OCI-LY1 (cell line): Measurements from ENCODE around the gene METTL27.

ENCODE experiments used
- H2AFZ ChIP-seq: fragments of 200-600 bp; sonication (generic), shearing (Covaris generic); 2 replicates; pipeline ENCODE4 v1.6.0; 2014; ENCODE audit warnings: antibody characterized with exemption, mild to moderate bottlenecking, low read length
- H3F3A ChIP-seq: fragments of 200-600 bp; sonication (generic), shearing (Covaris generic); 2 replicates; pipeline ENCODE4 v1.6.0; 2014; ENCODE audit warnings: mild to moderate bottlenecking, antibody characterized with exemption, low read length, moderate library complexity; ENCODE audit not compliant: insufficient read depth
- H3K27ac ChIP-seq: fragments of 200-600 bp; sonication (generic); 2 replicates; pipeline ENCODE4 v1.5.1; 2014; ENCODE audit warnings: low read length, mixed run types, mild to moderate bottlenecking, low read depth; ENCODE audit not compliant: poor library complexity, severe bottlenecking
- H3K27me3 ChIP-seq: fragments of 200-600 bp; sonication (generic); 2 replicates; pipeline ENCODE4 v1.6.0; 2014; ENCODE audit warnings: antibody characterized with exemption, mild to moderate bottlenecking, low read length, moderate library complexity; ENCODE audit not compliant: insufficient read depth
- H3K36me3 ChIP-seq: fragments of 200-600 bp; sonication (generic); 2 replicates; pipeline ENCODE4 v1.6.1; 2014; ENCODE audit warnings: mild to moderate bottlenecking, antibody characterized with exemption, low read length, moderate library complexity, mixed read lengths; ENCODE audit not compliant: insufficient read depth
- H3K4me1 ChIP-seq: fragments of 200-600 bp; sonication (generic); 2 replicates; pipeline ENCODE4 v1.5.1; 2014; ENCODE audit warnings: mild to moderate bottlenecking, low read length, moderate library complexity; ENCODE audit not compliant: insufficient read depth, severe bottlenecking
- H3K4me2 ChIP-seq: fragments of 200-600 bp; sonication (generic), shearing (Covaris generic); 2 replicates; pipeline ENCODE4 v1.6.1; 2014; ENCODE audit warnings: low read length
- H3K4me3 ChIP-seq: fragments of 200-600 bp; sonication (generic); 2 replicates; pipeline ENCODE4 v1.5.1; 2014; ENCODE audit warnings: low read length, low read depth, mild to moderate bottlenecking, mixed read lengths; ENCODE audit not compliant: poor library complexity, severe bottlenecking
- H3K79me2 ChIP-seq: fragments of 200-600 bp; shearing (Covaris generic); 2 replicates; pipeline ENCODE4 v1.6.1; 2016; ENCODE audit warnings: mixed run types, low read length, mixed read lengths; ENCODE audit not compliant: insufficient read depth
- H3K9ac ChIP-seq: fragments of 200-600 bp; sonication (generic), shearing (Covaris generic); 2 replicates; pipeline ENCODE4 v1.6.1; 2014; ENCODE audit warnings: mild to moderate bottlenecking, low read length, mixed read lengths
- H3K9me2 ChIP-seq: fragments of 200-600 bp; sonication (generic), shearing (Covaris generic); 2 replicates; pipeline ENCODE4 v1.6.1; 2014; ENCODE audit warnings: low read depth, mild to moderate bottlenecking, low read length, mixed read lengths
- H3K9me3 ChIP-seq: fragments of 200-600 bp; shearing (Covaris generic); 2 replicates; pipeline ENCODE4 v1.6.1; 2014; ENCODE audit warnings: low read length, mixed read lengths
- H4K20me1 ChIP-seq: fragments of 200-600 bp; sonication (generic), shearing (Covaris generic); 2 replicates; pipeline ENCODE4 v1.6.0; 2016; ENCODE audit warnings: mild to moderate bottlenecking, low read length; ENCODE audit not compliant: insufficient read depth
- EZH2 ChIP-seq: fragments of 200-600 bp; sonication (generic), shearing (Covaris generic); IDR thresholded peaks from 2 replicates; pipeline ENCODE4 v1.8.0; 2017; ENCODE audit warnings: borderline replicate concordance, mixed run types, mild to moderate bottlenecking, antibody characterized with exemption, low read length, moderate library complexity, mixed read lengths
- TF ChIP-seq, protein P1 (sequence below): fragments of 200-600 bp; sonication (generic), shearing (Covaris generic); IDR thresholded peaks from 2 replicates; pipeline ENCODE4 v1.5.1; 2017; ENCODE audit warnings: mild to moderate bottlenecking, antibody characterized with exemption, low read length, moderate library complexity, mixed read lengths

The METTL27 gene

GRCh38 chr7:73817121-73817520 is 25.2 kb downstream of the METTL27 start:
- Histone ChIP-seq H3K36me3 (no peaks in the 10 kb centered on the region), H3F3A (no peaks in the 10 kb centered on the region), H2AFZ (no peak overlapping the region), H3K9me2 (no peaks in the 10 kb centered on the region), H3K9me3 (peaks cover 3% of the 10 kb centered on the region; the same call in 1 of the 2 replicates), H3K27ac (no peak overlapping the region), H3K9ac (no peak overlapping the region), H3K4me3 (no peak overlapping the region), H3K4me1 (no peaks in the 10 kb centered on the region), H3K4me2 (no peak overlapping the region), H3K79me2 (no peaks in the 10 kb centered on the region), H3K27me3 (peaks cover 7% of the 10 kb centered on the region; the same call in 1 of the 2 replicates), H4K20me1 (no peaks in the 10 kb centered on the region)
- no peak for TF ChIP-seq EZH2
- TF ChIP-seq, protein P1, sequence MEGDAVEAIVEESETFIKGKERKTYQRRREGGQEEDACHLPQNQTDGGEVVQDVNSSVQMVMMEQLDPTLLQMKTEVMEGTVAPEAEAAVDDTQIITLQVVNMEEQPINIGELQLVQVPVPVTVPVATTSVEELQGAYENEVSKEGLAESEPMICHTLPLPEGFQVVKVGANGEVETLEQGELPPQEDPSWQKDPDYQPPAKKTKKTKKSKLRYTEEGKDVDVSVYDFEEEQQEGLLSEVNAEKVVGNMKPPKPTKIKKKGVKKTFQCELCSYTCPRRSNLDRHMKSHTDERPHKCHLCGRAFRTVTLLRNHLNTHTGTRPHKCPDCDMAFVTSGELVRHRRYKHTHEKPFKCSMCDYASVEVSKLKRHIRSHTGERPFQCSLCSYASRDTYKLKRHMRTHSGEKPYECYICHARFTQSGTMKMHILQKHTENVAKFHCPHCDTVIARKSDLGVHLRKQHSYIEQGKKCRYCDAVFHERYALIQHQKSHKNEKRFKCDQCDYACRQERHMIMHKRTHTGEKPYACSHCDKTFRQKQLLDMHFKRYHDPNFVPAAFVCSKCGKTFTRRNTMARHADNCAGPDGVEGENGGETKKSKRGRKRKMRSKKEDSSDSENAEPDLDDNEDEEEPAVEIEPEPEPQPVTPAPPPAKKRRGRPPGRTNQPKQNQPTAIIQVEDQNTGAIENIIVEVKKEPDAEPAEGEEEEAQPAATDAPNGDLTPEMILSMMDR = no peak

- no peak overlapping the region for H3K9ac ChIP-seq
- H4K20me1 ChIP-seq = no peaks in the 10 kb centered on the region
- no peaks in the 10 kb centered on the region for H3K36me3 ChIP-seq
- no peaks in the 10 kb centered on the region for H3F3A ChIP-seq
- peaks cover 3% of the 10 kb centered on the region; the same call in 1 of the 2 replicates for H3K9me3 ChIP-seq
- no peak overlapping the region for H3K27ac ChIP-seq
- H3K4me2 ChIP-seq = no peak overlapping the region
- H3K79me2 ChIP-seq = no peaks in the 10 kb centered on the region
- no peaks in the 10 kb centered on the region for H3K4me1 ChIP-seq
- TF ChIP-seq, protein P1 = no peak
- no peak for TF ChIP-seq EZH2
- no peak overlapping the region for H2AFZ ChIP-seq
- peaks cover 3% of the 10 kb centered on the region; the same call in 1 of the 2 replicates for H3K27me3 ChIP-seq
- H3K9me2 ChIP-seq = no peaks in the 10 kb centered on the region
- no peak overlapping the region for H3K4me3 ChIP-seq
Measured at GRCh38 chr7:73815436-73815835, 26.9 kb downstream of the METTL27 start.

DNA sequence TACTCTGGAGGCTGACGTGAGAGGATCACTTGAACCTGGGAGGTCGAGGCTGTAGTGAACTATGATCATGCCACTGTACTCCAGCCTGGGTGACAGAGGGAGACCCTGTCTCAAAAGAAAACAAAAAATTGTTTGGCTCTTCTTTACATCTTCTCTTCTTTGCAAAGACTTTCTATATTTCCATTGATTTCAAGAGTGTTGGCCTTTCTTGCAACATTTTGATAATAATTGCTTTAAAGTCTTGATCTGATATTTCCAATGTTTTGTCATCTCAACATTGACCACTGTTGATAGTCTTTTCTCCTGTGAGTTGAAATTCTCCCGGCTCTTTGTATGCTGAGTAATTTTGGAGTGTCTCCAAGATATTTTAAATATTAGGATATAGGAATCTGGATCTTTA is 29.3 kb downstream of the METTL27 start:
- no peak for TF ChIP-seq EZH2
- TF ChIP-seq, protein P1 = no peak
- Histone ChIP-seq H3K9ac (no peak overlapping the region), H3K36me3 (no peaks in the 10 kb centered on the region), H3K4me1 (no peaks in the 10 kb centered on the region), H2AFZ (no peak overlapping the region), H3K4me2 (no peak overlapping the region), H3K27ac (no peak overlapping the region), H3F3A (no peaks in the 10 kb centered on the region), H3K4me3 (no peak overlapping the region), H3K79me2 (no peaks in the 10 kb centered on the region), H4K20me1 (no peaks in the 10 kb centered on the region), H3K27me3 (peaks cover 3% of the 10 kb centered on the region; the same call in 1 of the 2 replicates), H3K9me2 (no peaks in the 10 kb centered on the region), H3K9me3 (no peaks in the 10 kb centered on the region)
